GM19025 (cell line): ENCODE results near the gene NLN.
"Not testable (repeated sequence)": the region's sequence is repeated elsewhere in the genome, so short reads cannot be mapped to it uniquely, and the experiment has no call there.

Experiments used
- ATAC-seq: cut with Tn5 transposase; IDR thresholded peaks from one replicate; pipeline ENCODE4 v1.9.1; 2021; ENCODE audit warnings: mild to moderate bottlenecking, low read depth, moderate library complexity; ENCODE audit not compliant: unreplicated experiment

NLN gene

DNA sequence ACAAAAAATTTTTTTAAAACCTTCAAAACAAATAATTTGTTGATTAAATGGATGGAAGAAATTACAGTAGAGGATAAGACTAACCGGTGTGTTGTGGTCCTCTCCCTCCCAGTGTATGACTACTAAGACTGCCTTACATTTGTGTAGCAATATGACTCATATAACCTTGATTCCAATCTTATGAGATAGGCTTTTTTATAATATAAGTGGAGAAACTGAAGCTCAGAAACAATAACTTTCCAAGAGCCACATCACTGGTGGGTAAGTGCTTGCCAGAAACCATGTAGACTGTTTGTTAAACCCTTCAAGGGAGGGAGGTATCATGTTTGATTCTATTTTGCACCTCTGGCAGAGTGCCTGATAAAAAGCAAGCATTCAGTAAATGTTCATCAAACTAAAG, 47.5 kb downstream of the NLN start:
- no peak for ATAC-seq

- no peak for ATAC-seq
These were observed 49.3 kb downstream of the NLN start for GRCh38 chr5:65771266-65771665.

GRCh38 chr5:65772963-65773362, 51.0 kb downstream of the NLN start:
- not testable (repeated sequence) for ATAC-seq

DNA sequence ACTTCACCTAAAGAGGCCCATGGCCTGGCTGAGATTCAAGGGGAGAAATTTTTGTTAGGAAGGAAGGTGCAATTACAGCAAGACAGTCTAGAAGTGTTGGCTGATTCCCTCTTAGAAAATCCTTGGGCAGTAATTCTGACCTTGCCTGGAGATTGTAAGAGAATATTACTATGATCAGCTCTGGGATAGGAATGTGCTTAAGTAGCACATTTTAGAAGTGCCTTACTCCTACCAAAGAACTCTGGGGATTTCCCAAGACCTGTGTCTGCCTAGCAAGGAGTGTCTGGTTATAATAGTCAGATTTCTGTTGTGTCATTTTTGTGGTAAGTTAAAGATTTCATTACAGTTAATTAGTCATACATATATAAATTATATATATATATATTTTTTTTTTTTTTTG, 52.3 kb downstream of the NLN start:
- ATAC-seq, result no peak

DNA sequence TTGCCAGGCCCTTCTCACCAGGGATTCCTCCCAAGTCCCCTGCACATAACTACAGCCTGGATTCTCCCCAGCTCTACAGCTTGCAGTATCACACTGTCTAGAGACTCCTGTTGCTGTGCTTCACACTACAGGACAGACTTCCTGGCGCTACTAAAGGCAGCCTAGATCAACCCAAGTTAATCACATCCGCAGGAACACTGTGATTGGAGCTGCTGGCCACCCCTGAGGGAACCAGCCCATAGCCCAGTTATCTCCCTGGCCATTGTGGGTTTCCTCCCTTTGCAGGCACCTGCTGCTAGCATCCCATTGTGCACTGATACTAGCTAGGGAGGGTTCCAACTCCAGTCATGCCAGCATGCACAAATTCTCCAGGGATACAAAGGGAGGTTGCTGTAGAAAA, 53.5 kb downstream of the NLN start:
- no peak for ATAC-seq

DNA sequence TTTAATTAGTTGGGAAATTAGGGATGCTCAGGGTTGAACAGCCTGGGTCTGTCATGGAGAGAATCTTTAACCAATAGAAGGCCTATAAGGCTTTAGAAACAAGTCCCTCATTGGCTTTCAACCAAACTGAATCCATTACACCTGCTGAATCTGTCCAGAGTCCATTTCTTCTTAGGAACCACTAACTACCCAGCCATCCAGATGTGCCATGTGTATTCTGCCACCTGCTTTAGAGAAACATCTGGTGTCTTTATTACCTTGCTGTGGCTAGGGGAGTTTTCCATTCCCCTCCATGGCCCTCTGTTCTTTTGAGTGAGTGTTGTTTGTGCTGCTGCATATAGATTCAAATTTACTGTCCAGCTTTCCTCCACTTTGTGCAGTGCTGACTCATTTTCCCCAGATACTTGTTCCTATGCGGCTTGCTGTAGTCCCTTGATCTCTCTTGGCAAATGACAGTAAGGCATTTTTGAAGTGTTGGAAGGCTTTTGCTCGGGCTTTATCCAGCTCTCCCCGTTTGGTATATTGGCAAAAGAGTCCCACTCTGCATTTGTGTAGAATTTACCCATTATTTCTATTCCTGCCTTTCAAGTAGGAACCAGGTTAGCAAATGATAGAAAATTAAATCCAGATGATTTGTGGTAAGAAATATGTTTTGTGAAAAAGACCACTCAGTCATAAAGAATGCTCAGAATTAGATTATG, 54.6 kb downstream of the NLN start:
- no peak for ATAC-seq

- ATAC-seq, result no peak
These were observed 56.1 kb downstream of the NLN start for GRCh38 chr5:65778126-65778525.

DNA sequence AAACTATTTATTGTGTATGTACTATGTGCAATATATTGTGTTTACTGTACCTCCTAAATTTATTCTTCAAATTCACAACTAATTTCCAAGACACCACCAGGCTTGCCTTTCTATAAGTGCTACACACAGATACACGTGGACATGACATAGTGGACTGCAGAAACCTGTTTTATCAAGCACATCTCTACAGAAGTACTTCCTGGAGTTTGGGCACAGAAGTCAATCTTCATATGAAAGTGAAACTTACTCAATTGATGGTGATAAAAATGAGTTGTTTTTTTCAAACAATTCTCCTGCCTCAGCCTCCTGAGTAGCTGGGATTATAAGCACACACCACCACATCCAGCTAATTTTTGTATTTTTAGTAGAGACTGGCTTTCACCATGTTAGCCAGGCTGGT, 57.6 kb downstream of the NLN start:
- no peak for ATAC-seq

- ATAC-seq, result not testable (repeated sequence)
These were observed 66.3 kb downstream of the NLN start for GRCh38 chr5:65788296-65788695.

DNA sequence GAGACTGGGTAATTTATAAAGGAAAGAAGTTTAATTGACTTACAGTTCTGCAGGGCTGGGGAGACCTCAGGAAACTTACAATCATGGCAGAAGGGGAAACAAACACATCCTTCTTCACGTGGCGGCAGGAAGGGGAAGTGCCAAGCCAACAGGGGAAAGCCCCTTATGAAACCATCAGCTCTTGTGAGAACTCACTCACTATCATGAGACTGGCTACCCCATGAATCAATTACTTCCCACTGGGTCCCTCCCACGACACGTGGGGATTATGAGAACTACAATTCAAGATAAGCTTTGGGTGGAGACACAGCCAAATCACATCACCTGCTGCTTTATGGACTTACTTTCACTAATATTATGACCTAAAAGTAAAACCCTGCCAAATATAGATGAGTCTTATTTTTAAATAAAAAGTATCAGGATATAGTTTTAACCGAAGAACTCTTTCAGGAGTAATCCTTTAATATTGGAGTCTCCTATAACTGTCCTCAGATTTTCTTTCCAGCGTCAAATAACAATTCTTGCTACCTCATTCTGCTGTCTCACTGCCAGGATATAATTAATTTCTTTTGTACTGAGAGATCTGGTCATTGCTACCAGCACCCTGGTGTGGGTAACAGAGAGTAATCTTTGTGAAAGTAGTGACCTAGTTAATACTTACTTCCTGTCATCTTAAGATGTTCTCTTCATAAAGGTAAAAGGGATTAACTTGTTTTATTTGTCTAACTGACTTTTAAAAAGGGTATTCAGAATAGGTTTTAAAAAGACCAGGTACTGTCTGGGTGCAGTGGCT, 68.6 kb downstream of the NLN start:
- no peak for ATAC-seq

DNA sequence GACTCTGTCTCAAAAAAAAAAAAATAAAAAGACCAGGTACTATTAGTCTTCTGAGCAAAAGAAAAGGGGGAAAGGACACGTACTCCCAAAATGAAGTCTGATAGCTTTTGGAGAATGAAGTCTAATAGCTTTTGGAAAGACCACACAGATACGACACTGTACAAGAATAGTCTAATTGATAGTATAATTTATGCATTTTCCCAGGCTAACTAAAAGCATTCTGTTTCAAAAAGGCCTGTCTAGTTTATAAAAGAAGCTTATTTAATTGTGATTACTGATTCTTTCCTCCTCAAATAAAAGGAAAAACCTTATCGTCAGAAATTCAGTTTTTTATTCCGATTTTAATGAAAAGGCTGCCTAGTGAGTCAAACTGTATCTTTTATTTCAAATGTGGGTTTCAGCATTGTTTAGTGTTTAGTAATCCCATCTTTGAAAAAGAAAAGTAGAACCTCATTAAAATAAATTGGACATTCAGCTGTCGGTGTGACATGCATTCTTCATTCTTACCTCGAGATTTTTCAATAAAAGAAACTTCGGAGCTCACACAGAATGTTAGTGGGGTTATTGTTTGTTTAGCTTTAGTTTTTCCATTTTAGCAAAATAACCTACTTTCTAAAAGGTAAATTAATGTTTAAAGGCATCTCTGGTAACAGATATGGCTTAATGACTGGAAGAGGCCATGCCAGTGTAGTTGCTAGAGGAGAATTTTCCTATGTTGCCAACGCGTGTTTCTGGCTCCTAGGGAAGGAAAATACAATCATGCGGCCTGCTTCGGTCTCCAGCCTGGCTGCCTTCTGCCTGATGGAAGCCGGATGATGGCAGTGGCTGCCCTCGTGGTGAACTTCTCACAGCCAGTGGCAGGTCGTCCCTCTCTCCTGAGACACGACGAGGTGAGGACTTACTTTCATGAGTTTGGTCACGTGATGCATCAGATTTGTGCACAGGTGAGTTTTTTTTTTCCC, 70.0 kb downstream of the NLN start:
- no peak for ATAC-seq

GRCh38 chr5:65796269-65796668, 74.3 kb downstream of the NLN start:
- no peak for ATAC-seq

DNA sequence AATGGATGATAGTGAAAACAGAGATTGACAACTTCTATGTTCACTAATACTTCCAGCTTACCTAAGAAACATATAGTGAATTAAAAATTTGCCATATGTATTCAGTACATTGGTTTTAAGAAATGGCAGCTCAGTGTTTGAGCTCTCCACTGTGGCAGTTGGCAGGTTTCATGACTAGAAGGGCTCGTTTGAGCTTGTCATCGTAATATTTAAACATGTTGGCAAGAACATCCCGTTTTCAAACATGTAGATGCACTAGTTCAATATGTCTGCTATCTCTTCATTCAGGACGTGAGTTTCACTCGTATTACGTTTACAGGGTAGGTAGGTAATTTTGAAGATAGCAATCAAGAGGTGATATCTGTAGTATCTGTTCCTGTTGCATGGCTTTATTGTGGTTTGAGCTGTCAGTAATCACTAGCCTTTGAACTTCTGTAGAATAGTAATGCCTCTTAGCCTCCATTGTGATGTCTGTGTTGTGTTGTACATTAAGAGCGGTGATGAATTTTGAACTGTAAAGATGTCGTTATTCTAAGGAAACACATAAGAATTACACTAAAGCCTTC, 74.8 kb downstream of the NLN start:
- no peak for ATAC-seq

DNA sequence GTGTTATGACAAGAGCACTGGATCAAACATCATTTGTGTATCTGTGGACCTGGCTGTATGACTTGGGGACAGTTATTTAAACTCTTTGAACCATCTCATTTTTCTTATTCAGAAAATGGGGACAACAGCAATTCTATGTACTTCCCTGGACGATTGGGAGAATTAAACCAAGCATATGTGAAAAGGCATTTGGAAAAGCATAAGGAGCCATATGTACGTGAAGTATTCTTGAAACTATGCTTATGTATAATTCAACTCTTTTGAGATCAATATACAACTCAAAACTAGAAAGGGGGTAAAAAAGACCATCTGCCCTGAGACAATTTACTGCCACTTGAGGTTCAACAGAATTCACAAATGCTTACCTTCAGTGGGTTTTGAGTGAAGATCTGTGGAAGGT, 75.5 kb downstream of the NLN start:
- ATAC-seq, result no peak

DNA sequence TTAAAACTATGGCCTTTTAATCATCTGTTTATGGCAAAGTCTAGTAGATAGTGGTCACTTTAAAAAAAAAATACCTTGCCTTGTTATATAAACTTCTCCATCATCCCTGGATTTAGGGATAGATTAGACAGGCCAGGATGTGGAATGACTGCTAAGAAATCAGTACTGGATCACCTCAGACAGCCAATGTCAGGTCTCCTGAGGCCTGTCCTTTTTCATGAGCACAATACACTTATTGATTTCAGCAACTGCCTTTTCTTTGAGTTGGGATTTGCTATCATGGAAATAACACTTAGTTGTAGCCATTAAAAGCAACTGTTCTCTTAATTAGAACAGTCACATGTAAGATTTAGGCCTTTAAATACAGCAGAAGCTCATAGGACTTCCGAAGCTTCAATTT, 77.9 kb downstream of the NLN start:
- no peak for ATAC-seq

DNA sequence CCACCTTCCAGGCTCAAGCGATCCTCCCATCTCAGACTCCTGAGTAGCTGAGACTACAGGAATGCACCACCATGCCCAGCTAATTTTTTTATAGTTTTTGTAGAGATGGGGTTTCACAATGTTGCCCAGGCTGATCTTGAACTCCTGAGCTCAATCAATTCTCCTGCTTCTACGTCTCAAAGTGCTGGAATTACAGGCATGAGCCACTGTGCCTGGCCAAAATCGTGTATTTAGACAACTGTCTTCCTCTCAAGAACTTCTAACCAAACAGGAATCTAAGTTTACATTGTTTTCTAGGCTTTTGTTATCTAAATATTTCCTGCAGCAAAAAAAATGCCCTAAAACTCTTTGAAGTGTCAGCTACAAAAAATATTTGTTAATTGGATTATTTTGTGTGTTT, 78.8 kb downstream of the NLN start:
- no peak for ATAC-seq

DNA sequence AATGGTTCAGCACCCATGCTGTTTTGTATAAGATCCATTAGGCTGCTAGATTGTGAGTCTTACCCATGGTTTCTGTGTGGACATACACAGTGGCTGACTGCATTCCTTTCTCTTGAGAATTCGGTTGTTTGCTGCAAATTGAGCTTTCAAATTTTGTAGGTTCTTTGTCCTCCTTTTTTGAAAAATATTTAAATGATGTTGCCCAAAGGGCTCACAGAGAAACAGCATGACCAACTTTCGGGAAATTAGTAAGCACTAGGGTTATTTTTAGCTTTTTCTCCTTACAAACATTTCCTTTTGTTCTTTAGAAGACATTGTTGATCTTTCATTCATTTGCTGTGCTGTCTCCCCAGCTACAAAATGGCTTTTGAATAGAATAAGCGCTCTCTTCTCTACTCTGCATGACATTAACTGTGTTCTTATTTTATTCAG, 79.4 kb downstream of the NLN start:
- no peak for ATAC-seq

GRCh38 chr5:65802080-65802479, 80.1 kb downstream of the NLN start:
- no peak for ATAC-seq

- ATAC-seq, result no peak
These were observed 80.8 kb downstream of the NLN start for GRCh38 chr5:65802820-65803219.

- no peak for ATAC-seq
These were observed 81.8 kb downstream of the NLN start for GRCh38 chr5:65803699-65804391.
